Measurements from ENCODE around the gene INKA2. TPM values are rescaled to one million over a fixed set of nuclear protein-coding genes. Genes with fewer than 3 reads are reported as not detected.

Gene INKA2
- total RNA-seq, 1 experiment from 2014 or later: 12.3 TPM

GRCh38 chr1:111723091-111723806 lies 15.9 kb downstream of the INKA2 start:
- H3K27me3 Mint-ChIP-seq (ENCODE audit: low read depth): peaks cover 1% of the 10 kb centered on the region; the same call in 1 of the 2 replicates
- peaks cover 42% of the 10 kb centered on the region in 2 experiments for H3K4me1 Mint-ChIP-seq

More at GRCh38 chr1:111723091-111723806, 15.9 kb downstream of the INKA2 start:
- Histone ChIP-seq H3K79me2 (ENCODE audit: insufficient read depth, low read length) (no peaks in the 10 kb centered on the region), H2AFZ (ENCODE audit: low read length) (no peak overlapping the region), H3K56ac (ENCODE audit: insufficient read length, low read depth, low read length) (no peak overlapping the region), H3K79me1 (ENCODE audit: insufficient read depth, low read depth, low read length, poor library complexity, severe bottlenecking) (no peaks in the 10 kb centered on the region), H3K27me3 (ENCODE audit: insufficient read depth, low read length) (no peaks in the 10 kb centered on the region), H2BK15ac (ENCODE audit: low read depth, low read length) (no peak overlapping the region), H4K8ac (replicated peaks; ENCODE audit: insufficient read length, low read depth, low read length) (no peak overlapping the region), H3K4ac (ENCODE audit: low read depth, low read length) (no peak overlapping the region), H4K91ac (ENCODE audit: insufficient read length, low read depth, low read length) (no peak overlapping the region), H2BK20ac (ENCODE audit: low read depth, low read length, poor library complexity, severe bottlenecking) (no peak overlapping the region), H3K4me1 (ENCODE audit: insufficient read depth, low read length) (peaks cover 15% of the 10 kb centered on the region; the same call in 1 of the 2 replicates), H2BK5ac (ENCODE audit: insufficient read length, low read length) (no peak overlapping the region), H4K20me1 (ENCODE audit: control insufficient read depth, insufficient read depth, insufficient read length) (peaks cover 2% of the 10 kb centered on the region), H3K9ac (ENCODE audit: extremely low read depth, insufficient read length, low read length) (no peak overlapping the region), H3K23me2 (ENCODE audit: insufficient read length, low read depth, low read length, poor library complexity, severe bottlenecking) (no peaks in the 10 kb centered on the region), H2BK12ac (ENCODE audit: insufficient read length, low read depth, low read length) (no peak overlapping the region), H3T11ph (ENCODE audit: low read length) (no peak overlapping the region), H2BK120ac (ENCODE audit: low read depth, low read length, poor library complexity, severe bottlenecking) (no peak overlapping the region), H3K23ac (ENCODE audit: insufficient read length, low read depth, low read length) (no peak overlapping the region), H3K18ac (ENCODE audit: insufficient read length, low read depth, low read length) (no peak overlapping the region), H3K27ac (ENCODE audit: insufficient read length, low read depth, low read length) (no peak overlapping the region), H4K5ac (ENCODE audit: insufficient read length, low read depth, low read length) (no peak overlapping the region), H3K4me2 (ENCODE audit: insufficient read depth, insufficient read length, low read length) (no peak overlapping the region), H3K9me3 (ENCODE audit: control insufficient read depth, low read depth, low read length) (no peaks in the 10 kb centered on the region), H2AK5ac (ENCODE audit: insufficient read length, low read length) (no peak overlapping the region), H3K14ac (ENCODE audit: insufficient read depth, low read length) (no peak overlapping the region)
- no CpG with 5 or more reads among the region's 7 CpGs for WGBS (ENCODE audit: extremely low coverage, insufficient read length, low lambda C conversion rate)
- Mint-ChIP-seq H3K9me3 (no peaks in the 10 kb centered on the region; a peak in 1 of 5 replicates), H3K36me3 (ENCODE audit: insufficient read depth in 1 of 3, low read depth in 3 of 3) (peaks cover 2 to 4% (median 3%) of the 10 kb centered on the region in 3 experiments; a peak in 4 of 7 replicates), H3K4me3 (no peak overlapping the region), H3K27ac (0 out of 7 replicates have a peak overlapping the region, but pooled peaks of 1 of the 3 experiments have one; percentile 13)
- no peak for TF ChIP-seq CTCF (conservative IDR thresholded peaks at IDR 0.05)
- DNase-seq: no peak
